Osteocyte (in vitro differentiated cells): ENCODE measurements around the gene ERICH4. TPM values are rescaled to one million over a fixed set of nuclear protein-coding genes. Genes with fewer than 3 reads are reported as not detected.
A peak's percentile ranks its signal among the peaks of the same experiment; 100 is the strongest.
"Not testable (repeated sequence)": the region's sequence is repeated elsewhere in the genome, so short reads cannot be mapped to it uniquely, and the experiment has no call there.

Source experiments
- DNase-seq: peaks from one replicate; pipeline ENCODE4 v3.0.0; 2021; ENCODE audit warnings: mixed read lengths; ENCODE audit not compliant: unreplicated experiment; ENCODE audit errors: extremely low spot score
- H3K27ac Mint-ChIP-seq: one replicate; pipeline ENCODE4 v1.8.0; 2021; ENCODE audit warnings: mild to moderate bottlenecking, mixed read lengths; ENCODE audit not compliant: unreplicated experiment
- H3K27me3 Mint-ChIP-seq: one replicate; pipeline ENCODE4 v1.8.0; 2021; ENCODE audit warnings: mixed read lengths; ENCODE audit not compliant: unreplicated experiment
- H3K36me3 Mint-ChIP-seq: one replicate; pipeline ENCODE4 v1.8.0; 2021; ENCODE audit warnings: mixed read lengths; ENCODE audit not compliant: unreplicated experiment
- H3K4me1 Mint-ChIP-seq: one replicate; pipeline ENCODE4 v1.8.0; 2021; ENCODE audit warnings: mixed read lengths; ENCODE audit not compliant: unreplicated experiment
- H3K4me3 Mint-ChIP-seq: one replicate; pipeline ENCODE4 v1.8.0; 2021; ENCODE audit warnings: mild to moderate bottlenecking, moderate library complexity, mixed read lengths; ENCODE audit not compliant: unreplicated experiment
- H3K9me3 Mint-ChIP-seq: one replicate; pipeline ENCODE4 v1.8.0; 2021; ENCODE audit warnings: mixed read lengths; ENCODE audit not compliant: unreplicated experiment
- CTCF ChIP-seq: fragments of 200-600 bp; sonication (generic); IDR thresholded peaks from 2 replicates; pipeline ENCODE4 v1.5.0; 2021; ENCODE audit warnings: antibody characterized with exemption, mild to moderate bottlenecking, moderate library complexity
- total RNA-seq: library from RNA; stranded (reverse); gene quantifications from 2 replicates; pipeline ENCODE4 v1.2.1, GENCODE V29; 2021

Gene ERICH4
- total RNA-seq, 1 donor from 2014 or later = not detected

GRCh38 chr19:41457241-41457640 is 14.3 kb downstream of the ERICH4 start:
- no peaks in the 10 kb centered on the region for H3K4me1 Mint-ChIP-seq
- no peak for TF ChIP-seq CTCF
- H3K27ac Mint-ChIP-seq = no peak overlapping the region
- H3K27me3 Mint-ChIP-seq = peaks cover 44% of the 10 kb centered on the region
- H3K36me3 Mint-ChIP-seq = no peaks in the 10 kb centered on the region
- DNase-seq = no peak
- H3K4me3 Mint-ChIP-seq = no peak overlapping the region
- H3K9me3 Mint-ChIP-seq = no peaks in the 10 kb centered on the region

GRCh38 chr19:41462497-41462896 is 19.5 kb downstream of the ERICH4 start:
- no peaks in the 10 kb centered on the region for H3K36me3 Mint-ChIP-seq
- no peak overlapping the region for H3K27ac Mint-ChIP-seq
- H3K9me3 Mint-ChIP-seq = no peaks in the 10 kb centered on the region
- no peak for TF ChIP-seq CTCF
- no peaks in the 10 kb centered on the region for H3K4me1 Mint-ChIP-seq
- H3K4me3 Mint-ChIP-seq = no peak overlapping the region
- peak; percentile 62 for DNase-seq
- H3K27me3 Mint-ChIP-seq = peaks cover 66% of the 10 kb centered on the region

GRCh38 chr19:41463257-41464256 is 20.6 kb downstream of the ERICH4 start:
- not testable (repeated sequence) for DNase-seq, H3K4me3 Mint-ChIP-seq, H3K4me1 Mint-ChIP-seq, H3K27ac Mint-ChIP-seq, H3K36me3 Mint-ChIP-seq, H3K9me3 Mint-ChIP-seq
- H3K27me3 Mint-ChIP-seq = peaks cover 60% of the 10 kb centered on the region

GRCh38 chr19:41476583-41476982 is 33.6 kb downstream of the ERICH4 start:
- DNase-seq = no peak
- TF ChIP-seq CTCF = no peak
- Mint-ChIP-seq H3K27me3 (peaks cover 15% of the 10 kb centered on the region), H3K36me3 (no peaks in the 10 kb centered on the region), H3K9me3 (no peaks in the 10 kb centered on the region), H3K27ac (no peak overlapping the region), H3K4me1 (no peaks in the 10 kb centered on the region), H3K4me3 (no peak overlapping the region)

GRCh38 chr19:41478171-41478570 is 35.2 kb downstream of the ERICH4 start:
- H3K27me3 Mint-ChIP-seq = peaks cover 7% of the 10 kb centered on the region
- no peak for TF ChIP-seq CTCF
- H3K4me1 Mint-ChIP-seq = no peaks in the 10 kb centered on the region
- no peaks in the 10 kb centered on the region for H3K36me3 Mint-ChIP-seq
- no peak overlapping the region for H3K27ac Mint-ChIP-seq
- no peak for DNase-seq
- H3K4me3 Mint-ChIP-seq = no peak overlapping the region
- H3K9me3 Mint-ChIP-seq = no peaks in the 10 kb centered on the region
